MV-4-11 (cell line): ENCODE results near the gene MPP3.

Experiments used
- DNase-seq: peaks from one replicate; lab custom pipeline; 2025; lab: John Stamatoyannopoulos, UW

Gene MPP3

GRCh38 chr17:43832168-43832975 lies 574 bp downstream of the MPP3 start:
- DNase-seq, result peak; percentile 24

GRCh38 chr17:43831633-43832032 lies 1.3 kb downstream of the MPP3 start:
- DNase-seq, result no peak

GRCh38 chr17:43830510-43831140 lies 2.3 kb downstream of the MPP3 start:
- no peak for DNase-seq

GRCh38 chr17:43829738-43830137 lies 3.2 kb downstream of the MPP3 start:
- DNase-seq, result no peak

GRCh38 chr17:43827596-43827995 lies 5.3 kb downstream of the MPP3 start:
- no peak for DNase-seq

- no peak for DNase-seq
Measured at GRCh38 chr17:43826206-43826605, 6.7 kb downstream of the MPP3 start.

- DNase-seq, result no peak
Measured at GRCh38 chr17:43825567-43825966, 7.4 kb downstream of the MPP3 start.

- DNase-seq, result no peak
Measured at GRCh38 chr17:43823350-43824084, 9.4 kb downstream of the MPP3 start.

GRCh38 chr17:43822570-43823190 lies 10.3 kb downstream of the MPP3 start:
- DNase-seq, result no peak

GRCh38 chr17:43820759-43821158 lies 12.2 kb downstream of the MPP3 start:
- DNase-seq, result no peak

GRCh38 chr17:43818966-43819365 lies 14.0 kb downstream of the MPP3 start:
- no peak for DNase-seq

GRCh38 chr17:43817826-43818225 lies 15.1 kb downstream of the MPP3 start:
- DNase-seq, result no peak

- no peak for DNase-seq
Measured at GRCh38 chr17:43816336-43817320, 16.3 kb downstream of the MPP3 start.

- DNase-seq, result peak; percentile 35
Measured at GRCh38 chr17:43814714-43815113, 18.2 kb downstream of the MPP3 start.

GRCh38 chr17:43814026-43814425 lies 18.9 kb downstream of the MPP3 start:
- DNase-seq, result no peak

- DNase-seq, result no peak
Measured at GRCh38 chr17:43813386-43813785, 19.6 kb downstream of the MPP3 start.

GRCh38 chr17:43812396-43813265 lies 20.3 kb downstream of the MPP3 start:
- no peak for DNase-seq

GRCh38 chr17:43810823-43811222 lies 22.1 kb downstream of the MPP3 start:
- DNase-seq, result no peak

GRCh38 chr17:43810226-43810715 lies 22.7 kb downstream of the MPP3 start:
- DNase-seq, result no peak

GRCh38 chr17:43809121-43809520 lies 23.8 kb downstream of the MPP3 start:
- no peak for DNase-seq
